SK-MEL-5 (cell line): ENCODE data around the gene DENND1A. TPM values are rescaled to one million over a fixed set of nuclear protein-coding genes. Genes with fewer than 3 reads are reported as not detected.
"Not testable (repeated sequence)": the region's sequence is repeated elsewhere in the genome, so short reads cannot be mapped to it uniquely, and the experiment has no call there.

Experiments
- DNase-seq: peaks from one replicate; pipeline ENCODE4 v3.0.0-alpha.2; 2016; ENCODE audit warnings: low read depth, low spot score
- in situ Hi-C: cut with HindIII; loops from 2 replicates; pipeline ENCODE4 v1.10.0; 2016; ENCODE audit warnings: low sequenced_read_pairs, high pct_unique_total_duplicates, low pct_unique_long_range_greater_than_20kb
- total RNA-seq: library from RNA; depleted of rRNA; stranded (reverse); fragments of >200 nt; shearing (Covaris generic); gene quantifications from 2 replicates; pipeline ENCODE4 v1.2.3, GENCODE V29; 2014

Gene DENND1A
- total RNA-seq, 1 experiment from 2014 or later, result 30.4 TPM

DNA sequence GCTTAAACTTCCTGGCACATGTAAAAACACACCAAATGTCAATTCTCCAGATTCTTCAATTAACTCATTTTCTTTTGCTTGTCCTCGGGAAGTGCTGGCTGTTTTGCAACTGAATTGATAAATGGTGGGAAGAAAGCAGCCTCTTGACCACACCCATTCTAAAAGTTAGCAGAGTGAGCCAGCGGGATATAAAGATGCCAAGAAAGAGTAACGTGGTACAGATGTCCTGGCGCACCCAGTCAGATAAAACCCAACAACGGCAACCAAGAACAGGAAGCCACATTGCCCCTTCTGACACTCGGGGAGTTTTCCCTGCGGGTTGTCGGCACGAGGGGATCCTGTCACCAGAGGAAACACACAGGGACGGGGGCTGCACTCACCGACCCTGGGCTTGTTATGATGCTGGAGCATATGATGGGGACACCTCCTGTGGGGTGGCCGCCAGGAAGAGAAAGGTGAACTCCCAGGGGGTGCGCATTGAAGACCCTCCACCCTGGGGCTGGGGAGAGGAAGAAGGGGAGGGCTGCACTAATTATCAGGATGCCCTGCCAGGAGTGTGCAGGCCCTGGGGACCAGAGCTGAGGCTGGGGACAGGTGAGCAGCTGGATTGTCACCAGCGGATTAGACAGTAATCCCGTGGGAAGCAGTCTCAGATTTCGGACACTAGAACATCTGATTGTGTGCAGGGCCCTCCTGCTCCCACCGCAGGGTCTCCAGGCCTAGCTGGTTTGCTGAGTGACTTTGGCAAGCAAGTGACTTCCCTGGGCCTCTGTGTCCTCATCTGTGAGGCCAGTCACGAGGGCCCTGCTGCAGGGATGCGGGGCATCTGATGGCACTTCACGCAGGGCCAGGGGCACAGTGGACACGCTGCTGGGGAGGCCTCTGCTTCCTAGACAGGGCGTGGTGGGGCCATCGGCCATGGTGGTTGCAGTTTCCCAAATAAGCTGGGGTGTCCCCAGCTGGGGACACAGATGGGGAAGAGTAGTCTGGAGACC is 514.7 kb downstream of the DENND1A start:
- in situ Hi-C loops, result no loop called here
- no peak for DNase-seq

DNA sequence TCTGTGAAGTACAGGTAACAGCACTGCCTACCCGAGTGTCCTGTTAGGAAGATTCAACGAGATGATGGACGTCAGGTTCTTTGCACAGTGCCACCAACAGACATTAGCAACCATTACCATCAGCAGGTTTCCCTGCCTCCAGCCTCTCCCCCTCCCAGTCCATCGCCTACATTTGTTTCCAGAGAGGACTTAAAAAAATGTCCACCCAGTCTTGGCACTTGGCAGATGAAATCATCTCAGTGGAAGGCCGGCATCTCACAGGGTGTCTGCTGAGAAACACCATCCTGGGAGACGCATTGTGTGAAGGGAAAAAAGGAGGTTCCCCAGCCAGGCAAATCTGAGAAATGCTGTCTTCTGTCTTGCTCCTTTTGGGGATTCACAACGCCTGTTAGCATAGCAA is 515.7 kb downstream of the DENND1A start:
- DNase-seq, result no peak
- in situ Hi-C loops, result no loop called here

GRCh38 chr9:123412171-123412820 is 517.6 kb downstream of the DENND1A start:
- no peak for DNase-seq
- in situ Hi-C loops, result no loop called here

- in situ Hi-C loops, result no loop called here
- DNase-seq, result no peak
These were observed 518.3 kb downstream of the DENND1A start for GRCh38 chr9:123411636-123412035.

GRCh38 chr9:123411191-123411590 is 518.7 kb downstream of the DENND1A start:
- DNase-seq, result no peak
- in situ Hi-C loops, result no loop called here

DNA sequence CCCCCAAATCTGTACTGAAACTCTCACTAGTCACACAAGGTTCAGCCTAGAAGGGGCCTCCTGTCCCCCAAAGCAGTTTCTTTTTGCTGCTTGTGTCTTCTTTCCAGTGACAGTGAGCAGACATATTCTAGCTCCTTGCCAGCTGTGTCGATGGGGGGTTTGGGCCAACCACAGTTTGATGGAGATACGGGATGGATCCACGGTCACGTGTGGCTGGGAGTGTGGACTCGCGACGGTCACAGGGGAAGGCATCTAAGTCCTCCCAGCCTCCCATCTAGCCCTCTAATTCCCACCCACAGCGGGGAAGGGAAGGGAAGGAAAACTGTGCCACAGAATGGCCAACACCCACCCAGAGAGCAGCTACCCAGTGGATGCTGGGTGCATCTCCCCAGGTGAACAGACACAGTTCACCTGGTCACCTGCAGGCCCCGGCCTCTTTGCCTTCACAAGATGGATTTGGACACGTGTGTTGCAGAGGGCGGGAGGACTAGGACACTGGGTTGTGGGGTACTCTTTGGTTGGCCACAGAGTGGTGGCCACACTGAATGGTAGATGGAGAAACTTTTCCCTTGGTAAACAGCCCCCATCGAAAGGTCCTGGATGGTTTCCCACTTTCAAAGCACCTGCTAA is 519.5 kb downstream of the DENND1A start:
- in situ Hi-C loops, result no loop called here
- DNase-seq, result no peak

DNA sequence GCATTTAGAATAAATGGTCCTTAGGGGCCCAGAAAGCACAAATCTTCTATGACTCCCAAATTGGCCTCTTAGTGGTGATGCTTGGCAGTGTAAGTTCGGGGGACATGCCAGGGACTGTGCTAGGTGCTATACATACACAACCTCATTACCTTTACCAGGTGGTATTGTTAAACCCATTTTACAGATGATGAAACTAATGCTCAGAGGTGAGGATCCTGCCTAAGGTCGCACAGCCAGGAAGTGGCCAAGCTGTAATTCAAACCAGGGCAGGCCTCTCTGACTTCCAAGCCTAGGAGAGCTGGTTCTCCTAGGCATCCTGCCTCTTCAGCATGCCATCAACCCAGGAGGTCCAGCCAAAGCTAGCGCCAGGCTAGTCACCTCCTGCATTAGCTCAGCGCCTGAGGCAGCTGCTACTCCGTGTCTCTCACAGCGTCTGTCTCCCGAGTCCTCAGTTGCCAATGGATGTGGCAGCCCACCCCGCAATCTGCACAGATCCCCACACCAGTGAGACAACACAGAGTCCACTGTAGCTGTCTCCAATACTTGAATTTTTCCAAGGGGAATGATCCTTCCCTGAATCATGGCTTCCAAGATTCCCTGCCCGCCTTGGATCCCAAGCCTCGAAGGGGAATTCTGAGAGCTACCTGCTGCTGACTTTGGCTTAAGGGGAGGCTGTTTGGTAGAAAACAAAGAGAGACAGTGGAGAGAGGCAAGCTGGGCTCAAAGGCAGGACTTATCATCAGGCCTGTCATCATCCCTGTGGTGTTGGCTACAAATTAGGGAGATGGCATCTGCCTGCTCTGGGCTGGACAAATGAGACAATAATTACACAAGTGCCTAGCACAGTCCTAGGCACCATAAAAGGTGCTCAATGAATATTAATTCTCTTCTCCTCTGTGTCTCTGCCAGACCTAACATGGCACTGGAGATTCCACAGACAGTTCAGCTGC is 521.3 kb downstream of the DENND1A start:
- in situ Hi-C loops, result no loop called here
- no peak for DNase-seq

GRCh38 chr9:123407217-123407851 is 522.6 kb downstream of the DENND1A start:
- in situ Hi-C loops, result no loop called here
- no peak for DNase-seq

DNA sequence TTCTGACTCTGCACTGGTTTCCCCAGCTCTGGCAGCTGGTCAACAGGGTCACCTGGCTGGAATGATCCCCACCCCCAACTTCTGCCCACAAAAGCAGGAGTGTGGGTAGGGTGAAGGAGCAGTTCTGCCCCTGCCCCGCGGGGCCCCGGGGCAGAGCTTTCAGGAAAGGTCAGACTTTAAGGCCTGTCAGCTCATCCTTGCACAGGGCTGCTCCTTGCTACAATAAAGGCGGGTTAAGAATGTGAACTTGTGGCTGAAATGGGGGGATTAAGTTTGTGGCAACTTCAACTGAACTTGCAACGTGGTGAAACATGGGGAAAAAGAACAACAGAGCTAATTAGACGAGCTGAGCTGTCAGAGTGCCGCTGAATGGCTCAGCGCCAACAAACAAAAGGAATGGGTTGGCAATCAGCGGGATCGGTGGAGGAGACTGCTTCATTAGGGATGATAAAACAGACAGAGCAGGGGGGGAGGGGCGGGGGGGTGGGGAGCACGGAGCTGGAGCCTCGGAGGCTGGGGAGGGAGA is 523.2 kb downstream of the DENND1A start:
- in situ Hi-C loops, result no loop called here
- no peak for DNase-seq

DNA sequence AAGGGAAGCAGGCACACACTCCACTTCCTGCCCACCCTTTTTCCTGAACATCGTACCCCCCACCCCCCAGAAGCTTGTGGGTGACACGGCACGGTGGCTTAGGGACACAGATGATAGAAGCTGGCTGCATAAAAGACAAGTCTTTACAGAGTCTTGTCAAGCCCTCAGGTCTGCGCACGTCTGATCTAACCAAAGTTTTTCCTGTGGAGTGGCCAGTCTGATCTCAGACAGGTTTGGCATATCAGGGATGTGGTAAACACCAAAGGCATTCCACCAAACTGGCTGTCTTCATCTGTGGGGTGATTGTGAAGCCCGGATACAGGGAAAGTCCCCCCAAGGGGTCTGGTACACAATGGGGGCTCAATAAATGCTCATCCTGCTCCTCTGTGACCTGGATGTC is 523.9 kb downstream of the DENND1A start:
- no peak for DNase-seq
- in situ Hi-C loops, result no loop called here

- no peak for DNase-seq
- in situ Hi-C loops, result no loop called here
These were observed 526.9 kb downstream of the DENND1A start for GRCh38 chr9:123402981-123403509.

GRCh38 chr9:123401879-123402513 is 527.9 kb downstream of the DENND1A start:
- in situ Hi-C loops, result no loop called here
- DNase-seq, result peak; percentile 68

- in situ Hi-C loops, result no loop called here
These were observed 528.9 kb downstream of the DENND1A start for GRCh38 chr9:123400926-123401503.

DNA sequence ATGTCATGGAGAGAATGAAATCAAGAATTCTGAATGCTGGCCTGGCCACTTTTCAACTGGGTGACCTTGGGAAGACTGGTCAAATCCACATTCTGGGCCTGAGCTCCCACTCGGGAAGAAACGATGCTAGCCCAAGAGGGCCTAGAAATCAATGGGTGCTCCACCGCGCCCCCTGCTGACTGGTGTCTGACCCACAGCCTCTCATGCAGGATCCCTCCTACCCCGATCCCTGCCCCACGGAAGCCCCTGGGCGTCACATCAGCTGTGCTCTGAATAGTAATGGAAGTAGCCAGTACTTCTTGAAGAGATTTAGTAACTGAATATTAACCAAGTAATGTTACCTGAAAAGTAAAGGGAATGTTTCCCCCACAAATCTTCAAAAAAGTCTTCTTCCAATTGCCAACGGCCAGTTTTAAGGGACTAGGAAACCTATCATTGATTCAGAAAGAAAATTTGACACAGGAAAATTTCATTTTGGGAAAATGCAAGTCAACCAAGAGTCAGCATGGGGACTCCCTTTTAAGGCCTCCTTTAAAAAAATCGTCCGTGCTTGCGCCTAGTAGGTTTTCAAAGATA is 530.0 kb downstream of the DENND1A start:
- DNase-seq, result peak; percentile 57
- in situ Hi-C loops, result no loop called here

More at GRCh38 chr9:123400926-123401503, 528.9 kb downstream of the DENND1A start:
- no peak for DNase-seq

DNA sequence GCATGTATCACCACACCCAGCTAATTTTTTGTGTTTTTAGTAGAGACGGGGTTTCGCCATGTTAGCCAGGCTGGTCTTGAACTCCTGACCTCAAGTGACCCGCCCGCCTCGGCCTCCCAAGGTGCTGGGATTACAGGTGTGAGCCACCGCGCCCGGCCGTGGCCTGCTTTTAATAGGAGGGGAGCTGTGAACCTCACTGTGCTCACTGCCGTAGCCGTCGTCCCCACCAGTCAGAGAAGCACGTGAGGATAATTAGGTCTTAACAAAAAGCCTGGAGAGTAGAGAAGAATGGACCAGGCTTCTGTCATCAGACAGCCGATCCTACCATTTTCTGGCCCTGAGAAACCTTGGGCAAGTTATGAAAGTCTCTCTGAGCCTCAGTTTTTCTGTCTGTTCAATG is 531.0 kb downstream of the DENND1A start:
- in situ Hi-C loops, DNase-seq: not testable (repeated sequence)
